Astrocyte (in vitro differentiated cells and primary cell): Measurements from ENCODE around the gene MAPK8IP3. TPM values are rescaled to one million over a fixed set of nuclear protein-coding genes. Genes with fewer than 3 reads are reported as not detected.

ENCODE experiments used
- DNase-seq: peaks from one replicate; pipeline ENCODE4 v3.0.0-alpha.2; 2010; ENCODE audit warnings: low read depth
- FAIRE-seq: peaks from 2 replicates; lab custom pipeline; 2011; peaks lifted over from hg19 to GRCh38; lab: Jason Lieb, UNC
- H2AFZ ChIP-seq: 2 replicates; pipeline ENCODE4 v1.6.0; 2012; ENCODE audit warnings: low read depth, low read length, inconsistent platforms
- H3K27ac ChIP-seq: 2 replicates; pipeline ENCODE4 v1.5.1; 2011; ENCODE audit warnings: low read depth, low read length, inconsistent platforms
- H3K27me3 ChIP-seq: 2 replicates; pipeline ENCODE4 v1.6.0; 2011; ENCODE audit warnings: low read length, inconsistent platforms; ENCODE audit not compliant: insufficient read depth
- H3K36me3 ChIP-seq: 2 replicates; pipeline ENCODE4 v1.5.1; 2011; ENCODE audit warnings: low read length, inconsistent platforms; ENCODE audit not compliant: insufficient read depth
- H3K4me1 ChIP-seq: 2 replicates; pipeline ENCODE4 v1.5.1; 2011; ENCODE audit warnings: low read length, inconsistent platforms; ENCODE audit not compliant: insufficient read depth
- H3K4me2 ChIP-seq: 2 replicates; pipeline ENCODE4 v1.6.0; 2012; ENCODE audit warnings: low read length, inconsistent platforms
- H3K4me3 ChIP-seq: 2 replicates; pipeline ENCODE4 v1.5.1; 2011; ENCODE audit warnings: low read depth, mild to moderate bottlenecking, low read length, inconsistent platforms; ENCODE audit not compliant: insufficient read depth
- H3K79me2 ChIP-seq: 2 replicates; pipeline ENCODE4 v1.6.0; 2012; ENCODE audit warnings: mild to moderate bottlenecking, low read length, inconsistent platforms; ENCODE audit not compliant: insufficient read depth
- H3K9ac ChIP-seq: 2 replicates; pipeline ENCODE4 v1.6.0; 2012; ENCODE audit warnings: mild to moderate bottlenecking, low read length, inconsistent platforms
- H3K9me3 ChIP-seq: 2 replicates; pipeline ENCODE4 v1.5.1; 2012; ENCODE audit warnings: low read depth, mild to moderate bottlenecking, low read length, inconsistent platforms; ENCODE audit not compliant: insufficient read depth
- H4K20me1 ChIP-seq: 2 replicates; pipeline ENCODE4 v1.6.0; 2012; ENCODE audit warnings: low read length, inconsistent platforms; ENCODE audit not compliant: insufficient read depth
- H3K27ac Mint-ChIP-seq: one replicate; pipeline ENCODE4 v1.8.0; 2021; ENCODE audit warnings: mild to moderate bottlenecking, mixed read lengths; ENCODE audit not compliant: unreplicated experiment
- H3K27me3 Mint-ChIP-seq: one replicate; pipeline ENCODE4 v1.8.0; 2021; ENCODE audit warnings: low read depth, mixed read lengths; ENCODE audit not compliant: unreplicated experiment
- H3K36me3 Mint-ChIP-seq: one replicate; pipeline ENCODE4 v1.8.0; 2021; ENCODE audit warnings: low read depth, mixed read lengths; ENCODE audit not compliant: unreplicated experiment
- H3K4me1 Mint-ChIP-seq: one replicate; pipeline ENCODE4 v1.8.0; 2021; ENCODE audit warnings: low read depth, mixed read lengths; ENCODE audit not compliant: unreplicated experiment
- H3K4me3 Mint-ChIP-seq: one replicate; pipeline ENCODE4 v1.8.0; 2021; ENCODE audit warnings: mild to moderate bottlenecking, moderate library complexity, mixed read lengths; ENCODE audit not compliant: unreplicated experiment
- H3K9me3 Mint-ChIP-seq: one replicate; pipeline ENCODE4 v1.8.0; 2021; ENCODE audit warnings: mild to moderate bottlenecking, mixed read lengths; ENCODE audit not compliant: unreplicated experiment
- CTCF ChIP-seq: IDR thresholded peaks from 2 replicates; pipeline ENCODE4 v1.5.1; 2011; ENCODE audit warnings: low read depth, mild to moderate bottlenecking, inconsistent platforms, low read length, moderate library complexity; ENCODE audit not compliant: insufficient read depth
- EZH2 ChIP-seq: IDR thresholded peaks from 2 replicates; pipeline ENCODE4 v1.6.1; 2012; ENCODE audit warnings: mild to moderate bottlenecking, low read length, inconsistent platforms; ENCODE audit not compliant: insufficient read depth
- total RNA-seq: library from RNA; stranded (reverse); gene quantifications from 2 replicates; pipeline ENCODE4 v1.2.1, GENCODE V29; 2021

MAPK8IP3 gene
- total RNA-seq, 1 donor from 2014 or later = 92.4 TPM

- Histone ChIP-seq H3K36me3 (no peaks in the 10 kb centered on the region), H3K4me1 (peaks cover 25% of the 10 kb centered on the region), H3K79me2 (peaks cover 29% of the 10 kb centered on the region), H3K27ac (no peak overlapping the region), H2AFZ (no peak overlapping the region), H3K9me3 (no peaks in the 10 kb centered on the region), H3K9ac (peak overlapping the region; percentile 91), H3K27me3 (no peaks in the 10 kb centered on the region), H3K4me3 (no peak overlapping the region), H4K20me1 (peaks cover 52% of the 10 kb centered on the region), H3K4me2 (peak overlapping the region; percentile 91)
- H3K36me3 Mint-ChIP-seq = no peaks in the 10 kb centered on the region
- H3K27me3 Mint-ChIP-seq = no peaks in the 10 kb centered on the region
- FAIRE-seq = no peak
- H3K9me3 Mint-ChIP-seq = no peaks in the 10 kb centered on the region
- peaks cover 6% of the 10 kb centered on the region for H3K4me1 Mint-ChIP-seq
- DNase-seq = no peak
- peak overlapping the region; percentile 86 for H3K4me3 Mint-ChIP-seq
- peak overlapping the region; percentile 87 for H3K27ac Mint-ChIP-seq
- no peak for TF ChIP-seq EZH2
- TF ChIP-seq CTCF = no peak
Observed at GRCh38 chr16:1769402-1770300, 63.7 kb downstream of the MAPK8IP3 start.

GRCh38 chr16:1770328-1771187, 64.6 kb downstream of the MAPK8IP3 start:
- peak overlapping the region; percentile 38 for H3K27ac ChIP-seq
- no peaks in the 10 kb centered on the region for H3K9me3 ChIP-seq
- peaks cover 54% of the 10 kb centered on the region for H4K20me1 ChIP-seq
- Mint-ChIP-seq H3K27me3 (no peaks in the 10 kb centered on the region), H3K27ac (peak overlapping the region; percentile 87), H3K9me3 (no peaks in the 10 kb centered on the region), H3K36me3 (no peaks in the 10 kb centered on the region), H3K4me3 (peak overlapping the region; percentile 86), H3K4me1 (peaks cover 6% of the 10 kb centered on the region)
- DNase-seq (peak; percentile 61), FAIRE-seq (no peak)
- H3K4me1 ChIP-seq = peaks cover 26% of the 10 kb centered on the region
- H2AFZ ChIP-seq = no peak overlapping the region
- no peaks in the 10 kb centered on the region for H3K36me3 ChIP-seq
- peak overlapping the region; percentile 91 for H3K4me2 ChIP-seq
- H3K9ac ChIP-seq = peak overlapping the region; percentile 91
- TF ChIP-seq CTCF (no peak), EZH2 (no peak)
- H3K27me3 ChIP-seq = no peaks in the 10 kb centered on the region
- peaks cover 38% of the 10 kb centered on the region for H3K79me2 ChIP-seq
- peak overlapping the region; percentile 65 for H3K4me3 ChIP-seq
